Activated T-cell treated with anti-CD3 and anti-CD28 coated beads for 4 hours (primary cell): Measurements from ENCODE around the gene EEF1AKMT2.

Source experiments
- DNase-seq: peaks from one replicate; pipeline ENCODE4 v3.0.0-alpha.2; 2020

The EEF1AKMT2 gene

DNA sequence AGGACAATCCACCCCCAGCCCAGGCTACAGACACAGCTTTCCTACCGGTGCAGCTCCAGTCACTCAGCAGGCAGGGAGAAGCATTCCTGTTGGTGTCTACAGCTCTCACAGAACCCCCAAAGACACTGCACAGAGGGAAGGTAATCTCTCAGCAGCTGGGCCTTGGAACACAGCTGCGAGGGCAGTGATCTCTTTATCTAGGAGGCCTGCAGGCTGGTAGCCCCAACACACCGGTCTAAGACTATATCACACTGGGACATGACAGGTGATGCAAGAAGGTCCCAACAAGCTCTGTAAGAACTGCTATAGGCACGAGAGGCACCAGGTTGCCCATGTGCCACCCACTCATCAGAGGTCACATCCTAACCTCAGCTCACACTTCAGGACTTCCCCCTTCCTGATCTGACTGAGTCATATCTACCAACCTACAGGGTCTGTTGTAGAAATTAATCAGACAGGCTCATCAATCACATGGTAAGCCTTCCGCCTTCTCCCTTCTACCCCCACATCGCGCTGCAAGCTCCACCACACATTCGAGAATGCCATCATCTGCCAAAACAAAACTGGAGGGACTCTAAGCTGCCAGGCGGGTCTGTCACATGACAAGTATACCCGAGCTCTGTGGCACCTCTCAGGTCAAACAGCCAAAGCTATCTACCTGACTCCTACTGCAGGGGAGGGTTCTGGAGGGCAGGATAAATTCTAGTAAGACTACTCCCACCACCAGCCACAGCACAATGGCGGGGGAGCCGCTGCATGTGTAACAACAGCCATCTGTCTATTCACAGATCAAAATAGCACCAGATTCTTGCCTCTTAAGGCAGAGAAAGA, 73.6 kb downstream of the EEF1AKMT2 start:
- DNase-seq = peak; percentile 68

DNA sequence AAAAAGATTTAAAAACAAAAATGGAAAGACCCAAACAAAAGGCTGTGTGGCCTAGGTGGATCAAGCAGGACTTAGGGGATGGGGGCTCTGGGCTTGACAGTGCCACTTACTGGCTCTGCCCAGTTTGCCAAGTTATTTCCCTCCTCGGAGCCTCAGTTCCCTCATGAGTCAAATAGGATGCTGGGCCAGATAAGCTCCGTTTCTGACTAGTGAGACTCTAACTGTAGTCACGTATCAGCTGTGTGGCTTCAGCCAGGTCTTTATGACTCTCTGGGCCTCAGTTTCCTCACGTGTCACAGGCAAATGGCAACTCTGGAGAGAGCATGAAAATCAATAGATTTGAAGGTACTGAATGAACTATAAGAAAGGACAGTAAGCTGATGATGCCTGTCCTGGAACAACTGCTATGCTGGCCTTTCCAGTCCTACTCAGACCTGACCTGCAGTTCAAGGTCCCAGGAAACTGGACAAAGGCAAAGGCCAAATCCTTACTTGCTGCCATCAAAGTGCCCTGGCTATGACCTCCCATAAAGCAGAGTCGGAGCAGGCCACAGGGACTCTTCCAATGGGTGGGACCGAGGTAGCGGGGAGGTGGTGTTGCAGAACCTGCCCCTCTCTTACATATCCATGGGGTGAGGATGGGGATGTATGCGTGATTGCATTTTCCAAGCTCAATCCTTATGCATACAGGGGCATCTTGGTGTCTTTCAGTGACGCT, 74.5 kb downstream of the EEF1AKMT2 start:
- DNase-seq = no peak

DNA sequence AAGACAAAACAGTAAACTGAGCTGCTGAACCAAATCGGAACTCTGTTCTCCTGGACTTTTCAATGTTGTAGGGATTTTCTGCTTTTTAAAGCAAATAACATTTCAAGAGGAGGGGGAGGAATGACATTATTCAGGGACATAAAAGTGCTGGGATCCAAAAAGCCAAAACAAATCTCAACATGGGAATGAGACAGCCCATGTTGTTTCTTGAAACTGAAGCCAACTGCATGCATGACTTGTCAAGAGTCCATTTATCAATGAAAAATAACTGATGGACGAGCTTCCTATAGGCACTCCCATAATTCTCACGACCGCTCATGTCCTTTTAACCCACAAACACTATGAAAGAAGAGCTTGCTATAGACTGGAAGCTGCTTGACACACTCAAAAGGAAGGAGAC, 75.3 kb downstream of the EEF1AKMT2 start:
- DNase-seq = no peak

DNA sequence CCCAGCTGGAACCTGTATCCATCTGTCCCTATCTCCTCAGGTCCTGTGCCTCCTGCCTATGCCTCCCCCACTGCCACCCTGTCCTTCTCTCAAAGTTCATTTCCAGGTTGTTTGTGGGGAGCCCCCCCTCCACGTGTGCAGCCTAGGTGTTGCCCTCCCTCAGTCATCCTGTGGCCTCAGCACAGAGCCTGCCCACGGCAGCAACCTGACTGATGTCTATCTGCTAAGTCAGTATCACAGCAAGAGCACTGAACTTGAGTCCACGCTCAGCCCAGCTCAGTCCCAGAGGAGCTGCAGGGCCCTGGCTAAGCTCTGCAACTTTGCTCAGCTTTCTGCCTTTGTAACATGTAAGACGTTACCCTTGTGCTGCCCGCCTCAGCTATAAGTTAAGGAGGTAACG, 76.2 kb downstream of the EEF1AKMT2 start:
- no peak for DNase-seq

DNA sequence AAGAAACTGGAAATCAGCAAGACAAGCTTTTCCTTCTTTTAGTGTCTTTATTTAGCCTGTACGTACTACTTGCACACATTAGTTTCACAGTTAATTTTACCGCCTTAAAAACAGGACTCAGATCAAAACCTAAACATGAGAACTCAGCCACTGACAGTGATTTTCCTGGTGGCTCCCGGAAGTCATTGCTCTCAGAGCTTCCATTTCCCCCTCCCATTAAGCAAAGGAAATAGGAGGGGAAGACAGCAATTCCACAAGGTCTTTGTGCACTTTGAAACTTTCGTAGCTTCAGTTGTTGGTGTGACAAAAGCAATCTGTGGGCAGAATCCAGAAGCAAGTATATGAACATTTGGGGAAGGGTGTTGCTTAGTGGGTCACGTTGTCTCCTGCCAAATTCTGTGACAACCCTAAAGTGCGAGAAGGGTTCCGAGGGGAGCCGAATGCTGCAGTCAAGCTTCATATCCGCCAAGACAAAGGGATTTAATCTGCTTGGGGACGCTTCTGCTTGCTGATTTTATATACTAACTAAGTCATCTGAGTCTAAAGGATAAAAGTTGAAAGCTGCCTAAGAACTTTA, 77.9 kb downstream of the EEF1AKMT2 start:
- DNase-seq = no peak

DNA sequence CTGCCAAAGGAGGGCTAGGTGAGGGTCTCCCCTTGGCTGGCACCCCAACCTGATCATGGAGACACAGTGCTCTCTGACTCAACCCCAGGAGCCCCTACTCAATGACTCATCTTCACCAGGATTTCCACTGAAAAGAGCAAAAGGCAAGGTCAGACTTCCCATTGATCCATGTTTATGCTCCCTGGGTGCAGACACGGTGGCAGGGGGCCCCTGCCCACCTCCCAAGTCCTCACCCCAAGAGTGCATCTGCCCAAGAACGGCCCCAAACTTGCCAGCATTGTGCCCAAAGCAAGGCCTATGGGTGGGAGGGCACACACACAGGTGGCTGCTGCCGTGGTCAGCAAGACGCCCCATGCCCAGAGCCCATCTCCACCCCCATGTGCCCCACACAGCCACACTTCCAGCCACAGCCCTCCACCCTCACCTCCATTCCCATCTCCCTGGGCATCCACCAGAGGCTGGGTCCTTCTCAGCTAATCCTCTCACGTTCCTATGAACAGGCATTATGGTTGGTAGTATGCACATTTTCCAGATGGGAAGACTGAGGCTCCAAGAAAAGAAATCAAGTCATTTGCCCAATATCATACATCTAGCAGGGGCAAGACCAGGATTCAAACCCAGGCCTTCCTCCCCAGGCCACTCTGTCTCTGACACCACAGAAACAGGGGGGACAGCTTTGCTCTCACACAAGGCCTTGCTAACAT, 78.8 kb downstream of the EEF1AKMT2 start:
- DNase-seq = no peak

DNA sequence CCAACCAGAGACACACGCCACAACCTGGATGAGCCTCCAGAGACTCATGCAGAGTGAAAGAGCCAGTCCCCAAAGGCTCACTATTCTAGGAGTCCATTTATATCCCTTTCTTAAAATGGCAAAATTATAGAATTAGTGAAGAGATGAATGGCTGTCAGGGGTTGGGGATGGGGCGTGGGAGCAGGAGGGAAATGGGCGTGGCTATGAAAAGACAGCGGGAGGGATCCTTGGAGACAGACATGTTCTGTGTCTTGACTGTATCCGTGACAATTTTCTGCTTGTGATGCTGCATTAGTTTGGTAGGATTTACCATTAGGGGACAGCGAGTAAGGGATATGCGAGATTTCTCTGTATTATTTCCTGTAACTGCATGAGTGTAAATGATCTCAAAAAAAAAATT, 80.5 kb downstream of the EEF1AKMT2 start:
- DNase-seq = no peak

DNA sequence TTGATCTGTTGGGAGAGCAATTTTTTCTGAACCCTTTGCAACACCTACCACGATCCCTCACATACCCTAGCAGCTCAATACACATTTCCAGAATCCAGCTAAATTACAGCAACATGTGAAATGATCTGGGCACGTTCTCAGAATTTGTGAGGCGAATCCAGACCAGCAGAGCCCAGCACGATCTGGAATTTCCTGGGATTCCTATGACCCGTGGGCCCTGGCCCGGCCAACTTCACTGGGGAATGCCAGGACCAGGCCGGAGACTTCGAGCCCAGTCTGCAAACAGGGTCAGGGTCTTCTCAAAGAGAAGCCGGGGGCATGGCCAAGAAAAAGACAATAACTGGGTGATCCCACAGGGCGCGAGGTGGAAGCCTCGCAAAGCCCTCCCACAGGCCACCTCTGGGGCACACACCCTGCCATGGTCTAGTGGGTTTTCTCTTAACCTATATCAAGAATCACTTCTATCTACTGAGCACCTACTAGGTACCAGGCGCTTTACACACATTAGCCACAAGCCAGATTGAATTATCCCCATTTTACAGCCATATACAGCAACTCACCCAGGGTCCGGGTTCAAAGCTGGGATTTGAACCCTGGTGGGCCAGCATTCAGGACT, 81.3 kb downstream of the EEF1AKMT2 start:
- no peak for DNase-seq

DNA sequence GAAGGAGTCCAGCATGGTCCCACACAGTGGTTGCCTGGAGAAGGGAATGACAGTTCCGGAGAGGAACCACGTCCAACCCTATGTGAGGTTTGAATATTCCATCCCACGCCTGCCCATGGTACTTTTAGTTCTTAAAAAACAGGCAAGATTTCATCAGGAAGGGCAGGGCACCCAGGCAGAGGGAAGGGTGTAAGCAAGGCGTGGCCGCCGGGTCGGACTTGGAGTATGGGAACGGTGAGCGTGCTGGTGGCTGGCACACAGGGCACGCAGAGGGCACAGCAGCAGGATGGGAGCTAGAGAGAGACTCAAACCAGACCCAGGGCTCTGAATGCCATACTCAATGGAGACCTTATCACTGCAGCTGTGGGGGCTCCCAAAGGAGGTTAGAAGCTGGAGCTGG, 81.8 kb downstream of the EEF1AKMT2 start:
- DNase-seq = no peak

DNA sequence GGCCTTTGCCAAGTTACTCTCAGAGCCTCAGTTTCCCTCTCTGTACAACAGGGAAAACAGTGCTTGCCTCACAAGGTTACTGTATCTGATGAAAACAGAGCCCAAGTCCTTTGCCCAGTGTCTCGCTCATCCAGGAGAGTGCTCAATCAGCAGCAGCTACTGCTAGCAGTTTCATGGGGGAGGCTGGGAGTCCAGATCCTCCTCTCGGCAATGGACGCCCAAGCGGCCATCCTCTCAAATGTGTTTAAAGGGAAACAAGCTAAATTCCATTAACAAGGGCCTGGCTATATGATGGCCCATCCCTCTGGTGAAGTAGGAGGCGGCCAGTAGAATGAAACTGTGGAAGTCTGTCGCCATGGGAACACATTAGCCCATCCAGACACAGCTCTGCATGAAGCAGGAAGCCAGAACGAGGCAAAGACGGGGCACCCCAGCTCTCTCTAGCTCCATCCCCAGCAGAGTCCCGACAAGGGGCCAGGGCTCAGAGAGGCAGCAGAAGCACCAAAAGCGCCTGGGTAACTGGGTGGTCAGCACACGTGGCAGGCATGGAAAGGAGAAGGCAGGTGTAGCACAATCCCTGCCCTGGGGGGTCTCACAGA, 82.7 kb downstream of the EEF1AKMT2 start:
- DNase-seq = no peak

DNA sequence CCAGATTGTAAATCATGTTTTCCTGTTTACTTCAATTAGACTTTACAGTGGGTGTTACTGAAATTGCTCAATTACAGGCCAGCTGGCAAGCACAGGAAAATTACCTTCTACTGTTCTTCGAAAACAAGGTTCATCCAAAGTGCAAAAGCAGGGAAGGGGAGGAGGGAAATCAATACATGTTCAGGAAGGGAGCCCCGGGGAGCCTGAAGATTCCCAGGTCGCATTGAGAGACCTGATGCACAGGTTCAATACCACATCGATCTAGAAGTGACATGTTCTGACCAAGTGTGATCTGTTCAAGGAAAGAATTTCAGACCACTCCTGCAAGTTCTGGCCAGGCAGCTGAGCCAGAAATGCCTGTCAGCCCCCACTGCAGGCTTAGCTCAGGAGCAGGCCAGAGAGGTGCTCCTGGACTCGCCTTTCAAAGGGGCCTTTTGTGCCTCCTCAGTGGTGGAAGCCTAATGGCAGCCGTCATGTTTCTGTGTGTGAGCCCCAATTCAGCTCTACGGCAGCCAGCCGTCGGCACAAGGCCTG, 83.4 kb downstream of the EEF1AKMT2 start:
- DNase-seq = no peak
